AG04449 (cell line): ENCODE data around the gene SPATA21.

Source experiments
- CTCF ChIA-PET: fragments of 350-600 bp; formaldehyde crosslinking; extraction: SDS; loops from one replicate; lab custom pipeline; 2021; ENCODE audit warnings: antibody characterized with exemption; lab: Yijun Ruan, JAX
- POLR2A ChIA-PET: fragments of 400-600, 350-600 bp; formaldehyde crosslinking; extraction: SDS; loops from one replicate; lab custom pipeline; 2020; ENCODE audit warnings: antibody characterized with exemption, inconsistent platforms; lab: Yijun Ruan, JAX
- DNase-seq: peaks from one replicate; pipeline ENCODE4 v3.0.0-alpha.2; 2010; ENCODE audit warnings: low read depth, low spot score
- H3K4me3 ChIP-seq: 2 replicates; pipeline ENCODE4 v1.5.1; 2011; ENCODE audit warnings: low read depth, mild to moderate bottlenecking, control low read depth, low read length
- TF ChIP-seq, protein P1 (sequence below): IDR thresholded peaks from one replicate; pipeline ENCODE4 v1.5.1; 2011; ENCODE audit warnings: mild to moderate bottlenecking, moderate library complexity, low read length, control low read depth, inconsistent platforms; ENCODE audit not compliant: insufficient read depth; ENCODE audit errors: missing control alignments

SPATA21 gene

DNA sequence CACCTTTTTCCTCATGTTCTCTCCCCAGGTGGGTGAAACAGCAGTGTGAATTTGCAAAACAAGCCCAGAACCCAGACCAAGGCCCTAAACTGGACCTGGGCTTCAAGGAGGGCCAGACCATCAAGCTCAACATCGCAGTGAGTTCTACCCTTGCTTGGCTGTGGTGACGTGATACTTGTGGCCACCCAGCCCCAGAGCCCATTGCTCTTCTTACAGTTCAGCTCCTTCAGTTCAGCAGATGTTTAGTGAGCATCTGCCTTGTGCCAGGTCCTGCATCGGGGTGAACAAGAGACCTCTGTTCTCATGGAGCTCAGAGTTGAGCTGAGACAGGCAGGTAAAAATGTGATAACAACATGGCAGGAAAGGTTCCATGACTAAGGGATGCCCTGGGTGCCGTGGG, 11.8 kb upstream of the SPATA21 start:
- ChIA-PET CTCF (interaction anchor here (4.8 kb wide), 1 partner anchor 9 kb away, joined by 46 read pairs; the partner anchor contains the start of gene NECAP2), POLR2A (interaction anchor here (0.7 kb wide), 1 partner anchor 10 kb away, joined by 3 read pairs; no protein-coding TSS in a partner anchor)
- TF ChIP-seq, protein P1, sequence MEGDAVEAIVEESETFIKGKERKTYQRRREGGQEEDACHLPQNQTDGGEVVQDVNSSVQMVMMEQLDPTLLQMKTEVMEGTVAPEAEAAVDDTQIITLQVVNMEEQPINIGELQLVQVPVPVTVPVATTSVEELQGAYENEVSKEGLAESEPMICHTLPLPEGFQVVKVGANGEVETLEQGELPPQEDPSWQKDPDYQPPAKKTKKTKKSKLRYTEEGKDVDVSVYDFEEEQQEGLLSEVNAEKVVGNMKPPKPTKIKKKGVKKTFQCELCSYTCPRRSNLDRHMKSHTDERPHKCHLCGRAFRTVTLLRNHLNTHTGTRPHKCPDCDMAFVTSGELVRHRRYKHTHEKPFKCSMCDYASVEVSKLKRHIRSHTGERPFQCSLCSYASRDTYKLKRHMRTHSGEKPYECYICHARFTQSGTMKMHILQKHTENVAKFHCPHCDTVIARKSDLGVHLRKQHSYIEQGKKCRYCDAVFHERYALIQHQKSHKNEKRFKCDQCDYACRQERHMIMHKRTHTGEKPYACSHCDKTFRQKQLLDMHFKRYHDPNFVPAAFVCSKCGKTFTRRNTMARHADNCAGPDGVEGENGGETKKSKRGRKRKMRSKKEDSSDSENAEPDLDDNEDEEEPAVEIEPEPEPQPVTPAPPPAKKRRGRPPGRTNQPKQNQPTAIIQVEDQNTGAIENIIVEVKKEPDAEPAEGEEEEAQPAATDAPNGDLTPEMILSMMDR = no peak
- DNase-seq = no peak
- no peak overlapping the region for H3K4me3 ChIP-seq

- POLR2A ChIA-PET = no interaction called here
- no peak for DNase-seq
- CTCF ChIA-PET = no interaction called here
- H3K4me3 ChIP-seq = no peak overlapping the region
- TF ChIP-seq, protein P1 = no peak
Observed at GRCh38 chr1:16447641-16448040, 10.4 kb upstream of the SPATA21 start.

DNA sequence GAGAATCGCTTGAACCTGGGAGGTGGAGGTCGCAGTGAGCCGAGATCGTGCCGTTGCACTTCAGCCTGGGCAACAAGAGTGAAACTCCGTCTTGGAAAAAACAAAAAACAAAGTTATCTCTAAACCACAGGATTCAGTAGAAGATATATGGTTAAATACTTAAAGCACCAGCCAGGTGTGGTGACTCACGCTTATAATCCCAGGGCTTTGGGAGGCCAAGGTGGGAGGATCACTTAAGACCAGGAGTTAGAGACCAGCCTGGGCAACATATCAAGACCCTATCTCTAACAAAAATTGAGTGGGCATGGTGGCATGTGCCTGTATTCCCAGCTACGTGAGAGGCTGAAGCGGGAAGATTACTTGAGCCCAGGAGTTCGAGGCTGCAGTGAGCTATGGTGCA, 8.9 kb upstream of the SPATA21 start:
- POLR2A ChIA-PET = interaction anchor here (0.6 kb wide), 1 partner anchor 22 kb away, joined by 3 read pairs; no protein-coding TSS in a partner anchor
- no peak for DNase-seq
- CTCF ChIA-PET = no interaction called here
- H3K4me3 ChIP-seq = no peak overlapping the region
- TF ChIP-seq, protein P1 = no peak

DNA sequence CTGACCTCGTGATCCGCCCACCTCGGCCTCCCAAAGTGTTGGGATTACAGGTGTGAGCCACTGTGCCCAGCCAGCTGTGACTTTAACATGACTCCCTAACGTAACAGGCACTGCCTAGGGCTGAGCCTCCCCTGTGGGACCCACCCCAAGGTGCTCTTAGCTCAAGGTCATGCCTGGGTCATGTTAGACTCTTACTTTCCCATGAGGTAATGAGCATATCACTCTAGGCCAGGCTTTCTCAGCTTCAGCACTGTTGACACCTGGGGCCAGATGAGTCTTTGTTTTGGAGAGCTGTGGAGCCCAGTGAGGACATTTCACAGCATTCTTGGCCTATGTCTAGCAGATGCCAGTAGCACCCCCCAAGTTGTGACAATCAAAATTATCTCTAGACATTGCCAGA, 7.8 kb upstream of the SPATA21 start:
- ChIA-PET CTCF (interaction anchor here (0.6 kb wide), 1 partner anchor 55 kb away, joined by 3 read pairs; no protein-coding TSS in a partner anchor), POLR2A (no interaction called here)
- H3K4me3 ChIP-seq = no peak overlapping the region
- TF ChIP-seq, protein P1 = no peak
- DNase-seq = no peak

DNA sequence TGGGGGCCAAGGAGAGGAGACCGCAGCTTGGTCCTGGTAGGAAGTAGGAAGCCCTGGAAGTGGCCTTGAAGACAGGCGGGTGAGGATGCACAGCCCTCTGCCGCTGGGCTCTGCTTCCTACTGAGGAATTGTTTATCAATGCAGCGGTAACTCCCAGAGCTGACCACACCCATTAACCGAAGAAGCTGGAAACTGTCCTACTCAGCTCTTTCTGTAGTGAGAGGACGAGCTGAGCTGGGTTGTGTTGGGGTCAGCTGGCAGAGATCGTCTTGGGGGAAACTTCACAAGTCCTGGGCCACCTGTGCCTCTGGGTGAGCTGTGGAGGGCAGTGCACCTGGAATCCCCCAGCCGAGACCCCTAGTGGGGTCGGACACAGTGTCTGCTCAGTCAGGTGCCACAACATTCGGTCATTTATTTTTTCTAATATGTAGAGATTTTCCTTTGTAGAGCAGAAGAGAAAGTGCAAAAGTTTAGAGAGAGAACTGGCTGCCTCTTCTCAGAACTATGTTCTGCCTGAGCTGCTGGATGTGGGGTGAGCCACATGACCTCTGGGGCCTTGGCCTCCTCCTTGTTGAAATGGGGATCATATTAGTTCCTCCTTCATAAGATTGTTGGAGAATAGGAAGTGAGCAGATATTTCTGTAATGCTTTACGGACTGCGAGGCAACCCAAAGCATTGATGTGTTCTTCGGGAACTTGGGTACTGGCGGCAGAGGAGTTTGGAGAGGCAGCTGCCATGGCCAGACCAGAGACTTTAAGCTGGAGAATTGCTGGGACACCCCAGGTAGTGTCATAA, 6.9 kb upstream of the SPATA21 start:
- ChIA-PET CTCF (interaction anchor here (0.6 kb wide), 1 partner anchor 54 kb away, joined by 3 read pairs; no protein-coding TSS in a partner anchor), POLR2A (no interaction called here)
- no peak overlapping the region for H3K4me3 ChIP-seq
- DNase-seq = no peak
- TF ChIP-seq, protein P1 = no peak

GRCh38 chr1:16442941-16443340, 5.7 kb upstream of the SPATA21 start:
- TF ChIP-seq, protein P1 = no peak
- ChIA-PET POLR2A (no interaction called here), CTCF (interaction anchor here (0.8 kb wide), 1 partner anchor 39 kb away, joined by 3 read pairs; no protein-coding TSS in a partner anchor)
- DNase-seq = no peak
- no peak overlapping the region for H3K4me3 ChIP-seq
